Measurements from ENCODE around the gene CREB3L1. TPM values are rescaled to one million over a fixed set of nuclear protein-coding genes. Genes with fewer than 3 reads are reported as not detected.
"Not testable (repeated sequence)": the region's sequence is repeated elsewhere in the genome, so short reads cannot be mapped to it uniquely, and the experiment has no call there.

CREB3L1 gene
- total RNA-seq, 6 donors from 2014 or later = 19.9 to 66.8 (median 38.7) TPM

DNA sequence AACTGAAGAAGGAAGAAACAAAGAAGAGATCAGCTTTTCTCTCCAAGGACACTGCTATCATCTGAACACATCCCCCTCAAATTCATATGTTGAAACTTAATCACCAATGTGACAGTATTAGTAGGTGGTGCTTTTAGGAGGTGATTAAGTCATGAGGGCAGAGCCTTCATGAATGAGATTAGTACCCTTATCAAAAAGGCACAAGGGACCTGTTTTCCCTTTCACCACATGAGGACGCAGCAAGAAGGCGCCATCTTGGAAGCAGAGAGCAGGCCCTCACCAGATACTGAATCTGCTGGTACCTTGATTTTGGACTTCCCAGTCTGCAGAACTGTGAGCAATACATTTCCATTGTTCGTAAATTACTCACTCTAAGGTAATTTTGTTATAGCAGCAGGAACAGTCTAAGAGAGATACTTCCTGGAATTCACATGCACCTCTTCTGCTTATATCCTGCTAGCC is 20.9 kb upstream of the CREB3L1 start:
- no peaks in the 10 kb centered on the region for H3K4me1 ChIP-seq
- no peak overlapping the region for H3K27ac ChIP-seq
- H3K9me3 ChIP-seq = no peaks in the 10 kb centered on the region
- H3K36me3 ChIP-seq = no peaks in the 10 kb centered on the region
- no peaks in the 10 kb centered on the region for H3K27me3 ChIP-seq
- TF ChIP-seq EP300 (IDR thresholded peaks at IDR 0.05) (no peak), POLR2AphosphoS5 (IDR thresholded peaks at IDR 0.05) (no peak), POLR2A (IDR thresholded peaks at IDR 0.05) (no peak)
- TF ChIP-seq, protein P1, sequence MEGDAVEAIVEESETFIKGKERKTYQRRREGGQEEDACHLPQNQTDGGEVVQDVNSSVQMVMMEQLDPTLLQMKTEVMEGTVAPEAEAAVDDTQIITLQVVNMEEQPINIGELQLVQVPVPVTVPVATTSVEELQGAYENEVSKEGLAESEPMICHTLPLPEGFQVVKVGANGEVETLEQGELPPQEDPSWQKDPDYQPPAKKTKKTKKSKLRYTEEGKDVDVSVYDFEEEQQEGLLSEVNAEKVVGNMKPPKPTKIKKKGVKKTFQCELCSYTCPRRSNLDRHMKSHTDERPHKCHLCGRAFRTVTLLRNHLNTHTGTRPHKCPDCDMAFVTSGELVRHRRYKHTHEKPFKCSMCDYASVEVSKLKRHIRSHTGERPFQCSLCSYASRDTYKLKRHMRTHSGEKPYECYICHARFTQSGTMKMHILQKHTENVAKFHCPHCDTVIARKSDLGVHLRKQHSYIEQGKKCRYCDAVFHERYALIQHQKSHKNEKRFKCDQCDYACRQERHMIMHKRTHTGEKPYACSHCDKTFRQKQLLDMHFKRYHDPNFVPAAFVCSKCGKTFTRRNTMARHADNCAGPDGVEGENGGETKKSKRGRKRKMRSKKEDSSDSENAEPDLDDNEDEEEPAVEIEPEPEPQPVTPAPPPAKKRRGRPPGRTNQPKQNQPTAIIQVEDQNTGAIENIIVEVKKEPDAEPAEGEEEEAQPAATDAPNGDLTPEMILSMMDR (IDR thresholded peaks at IDR 0.05) = no peak
- ATAC-seq (ENCODE audit: low FRiP score in 2 of 2) (no peak), DNase-seq (no peak)
- 91 to 100% methylated on average over 2 to 3 of the region's 3 CpGs for WGBS, 2 donors
- no peak overlapping the region for H3K4me3 ChIP-seq

GRCh38 chr11:46259347-46259746 is 18.1 kb upstream of the CREB3L1 start:
- not testable (repeated sequence) for H3K27me3 ChIP-seq; DNase-seq; ATAC-seq (ENCODE audit: low FRiP score in 2 of 2); H3K27ac ChIP-seq; H3K36me3 ChIP-seq; H3K4me1 ChIP-seq; H3K4me3 ChIP-seq; H3K9me3 ChIP-seq
- WGBS, 2 donors = 86 to 87% methylated on average over 4 to 5 of the region's 5 CpGs

- H3K9me3 ChIP-seq = no peaks in the 10 kb centered on the region
- TF ChIP-seq EP300 (IDR thresholded peaks at IDR 0.05) = no peak
- TF ChIP-seq POLR2A (IDR thresholded peaks at IDR 0.05) = no peak
- no peak for TF ChIP-seq POLR2AphosphoS5 (IDR thresholded peaks at IDR 0.05)
- TF ChIP-seq, protein P1 (IDR thresholded peaks at IDR 0.05) = no peak
- no peaks in the 10 kb centered on the region for H3K27me3 ChIP-seq
- DNase-seq = no peak
- H3K27ac ChIP-seq = no peak overlapping the region
- no peaks in the 10 kb centered on the region for H3K4me1 ChIP-seq
- H3K4me3 ChIP-seq = no peak overlapping the region
- no peaks in the 10 kb centered on the region for H3K36me3 ChIP-seq
- no peak for ATAC-seq (ENCODE audit: low FRiP score in 2 of 2)
- 81 to 89% methylated on average over 9 to 10 of the region's 10 CpGs for WGBS, 2 donors
Measured at GRCh38 chr11:46259971-46260560, 17.4 kb upstream of the CREB3L1 start.

- Histone ChIP-seq H3K4me1 (no peaks in the 10 kb centered on the region), H3K36me3 (no peaks in the 10 kb centered on the region), H3K27ac (no peak overlapping the region), H3K27me3 (no peaks in the 10 kb centered on the region), H3K4me3 (no peak overlapping the region), H3K9me3 (no peaks in the 10 kb centered on the region)
- 83 to 94% methylated on average over 3 of the region's 3 CpGs for WGBS, 2 donors
- no peak for ATAC-seq (ENCODE audit: low FRiP score in 2 of 2)
- DNase-seq = no peak
- TF ChIP-seq, protein P1 (IDR thresholded peaks at IDR 0.05) = no peak
- no peak for TF ChIP-seq EP300 (IDR thresholded peaks at IDR 0.05)
- no peak for TF ChIP-seq POLR2A (IDR thresholded peaks at IDR 0.05)
Measured at GRCh38 chr11:46263120-46263519, 14.3 kb upstream of the CREB3L1 start.

DNA sequence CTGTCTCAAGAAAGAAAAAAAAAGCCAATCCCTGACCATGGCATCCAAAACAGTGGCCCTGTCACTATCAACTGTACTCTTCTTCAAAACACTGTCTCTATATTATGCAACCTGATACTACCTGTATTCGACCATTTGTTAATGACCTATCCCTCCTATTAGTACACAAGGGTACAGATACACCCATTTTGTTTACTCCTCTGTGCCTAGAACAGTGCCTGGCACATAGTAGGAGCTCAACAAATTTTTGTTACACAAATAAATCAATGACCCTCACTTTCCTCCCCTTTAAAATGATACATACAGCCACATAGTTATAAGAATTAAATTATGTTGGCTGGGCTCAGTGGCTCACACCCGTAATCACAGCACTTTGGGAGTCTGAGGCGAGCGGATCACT is 13.4 kb upstream of the CREB3L1 start:
- no peak for ATAC-seq (ENCODE audit: low FRiP score in 2 of 2)
- 92 to 94% methylated on average over 4 of the region's 4 CpGs for WGBS, 2 donors

More for the DNA sequence above, 13.4 kb upstream of the CREB3L1 start:
- Histone ChIP-seq H3K4me3 (no peak overlapping the region), H3K27me3 (no peaks in the 10 kb centered on the region), H3K27ac (no peak overlapping the region), H3K4me1 (no peaks in the 10 kb centered on the region), H3K36me3 (no peaks in the 10 kb centered on the region), H3K9me3 (no peaks in the 10 kb centered on the region)
- TF ChIP-seq POLR2AphosphoS5 (IDR thresholded peaks at IDR 0.05) (no peak), EP300 (IDR thresholded peaks at IDR 0.05) (no peak), POLR2A (IDR thresholded peaks at IDR 0.05) (no peak)
- TF ChIP-seq, protein P1 (IDR thresholded peaks at IDR 0.05) = no peak
- no peak for DNase-seq

Measured in upper lobe of left lung (tissue), 6 donors.